GM18870 (cell line): ENCODE results near the gene GCHFR.

Experiments used
- ATAC-seq: cut with Tn5 transposase; IDR thresholded peaks from one replicate; pipeline ENCODE4 v1.9.1; 2021; ENCODE audit warnings: moderate library complexity; ENCODE audit not compliant: unreplicated experiment

The GCHFR gene

DNA sequence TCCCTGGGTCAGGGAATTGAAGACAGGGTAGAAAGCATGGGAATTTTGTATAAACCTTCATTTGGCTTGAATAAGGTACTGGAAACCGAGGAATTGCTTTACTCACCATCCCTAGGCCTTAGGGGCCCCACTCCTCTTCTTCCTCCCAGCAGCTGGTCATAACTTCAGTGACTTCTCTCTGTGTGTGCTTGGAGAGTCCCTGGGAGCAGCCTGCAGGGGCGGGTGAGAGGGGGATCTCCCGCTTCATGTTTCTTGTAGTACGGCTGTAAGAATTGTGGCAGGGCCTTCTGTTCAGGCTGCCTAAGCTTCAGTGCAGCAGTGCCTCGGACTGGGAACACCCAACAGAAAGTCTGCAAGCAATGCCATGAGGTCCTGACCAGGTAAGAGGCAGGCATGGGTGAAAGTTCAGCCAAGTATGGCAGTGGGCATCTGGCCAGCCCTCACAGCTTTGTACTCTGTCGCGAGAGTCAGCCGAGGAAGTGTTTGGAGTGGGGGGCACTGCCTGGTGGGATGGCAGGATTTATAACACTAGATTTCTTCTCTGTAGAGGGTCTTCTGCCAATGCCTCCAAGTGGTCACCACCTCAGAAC lies 45.1 kb downstream of the GCHFR start:
- ATAC-seq = no peak

GRCh38 chr15:40812721-40813425 lies 49.0 kb downstream of the GCHFR start:
- ATAC-seq = no peak

DNA sequence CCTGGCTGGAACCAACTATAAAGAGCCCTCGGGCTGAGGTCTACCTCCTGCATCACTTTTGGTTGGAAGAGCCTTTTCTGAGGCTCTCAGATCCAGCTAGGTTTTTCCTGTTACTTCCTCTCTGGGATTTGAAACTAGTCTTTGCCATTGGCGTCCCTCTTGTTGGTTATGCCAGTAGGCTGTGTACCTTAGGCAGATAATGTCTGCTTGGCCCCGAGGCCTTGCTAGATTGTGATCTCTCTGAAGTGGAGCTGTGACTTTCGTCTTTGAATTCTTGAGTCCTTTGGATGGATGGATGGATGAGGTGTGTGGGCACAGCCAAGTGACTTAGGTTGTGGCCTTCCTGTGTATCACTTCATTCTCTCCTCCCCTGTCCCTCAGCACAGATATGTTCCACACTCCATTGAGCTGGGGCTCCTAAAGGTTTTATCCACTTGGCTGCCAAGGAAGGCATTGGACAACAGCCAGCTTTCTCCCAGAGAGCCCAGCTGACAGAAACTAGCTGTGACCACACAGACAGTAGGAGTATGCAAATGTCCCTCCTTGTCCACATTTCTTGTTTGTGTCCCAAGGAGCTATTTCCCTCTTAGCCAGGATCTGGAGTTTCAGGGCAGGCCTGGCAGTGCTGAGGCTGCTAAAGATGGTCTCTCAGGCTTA lies 51.3 kb downstream of the GCHFR start:
- ATAC-seq = no peak
